ENCODE measurements around the gene RBPJL.

The RBPJL gene

GRCh38 chr20:45299786-45300185 is 6.9 kb upstream of the RBPJL start:
- TF ChIP-seq EZH2phosphoT487 (conservative IDR thresholded peaks at IDR 0.05; ENCODE audit: low read length) (no peak), CTCF (IDR thresholded peaks at IDR 0.05; ENCODE audit: insufficient read depth, low read length, poor library complexity, severe bottlenecking) (no peak)
- Histone ChIP-seq H3K4me3 (ENCODE audit: insufficient read depth, low read length, poor library complexity, severe bottlenecking) (no peak overlapping the region), H3K9me3 (ENCODE audit: insufficient read depth, low read length) (no peaks in the 10 kb centered on the region), H3K27ac (ENCODE audit: low read depth, low read length) (no peak overlapping the region), H3K4me2 (ENCODE audit: low read depth, low read length, poor library complexity, severe bottlenecking) (no peak overlapping the region), H3K79me2 (ENCODE audit: insufficient read depth, low read length) (no peaks in the 10 kb centered on the region), H3K36me3 (ENCODE audit: low read length) (no peaks in the 10 kb centered on the region), H4K20me1 (ENCODE audit: low read depth, low read length) (no peaks in the 10 kb centered on the region), H3K9ac (ENCODE audit: low read length) (no peak overlapping the region), H3K27me3 (ENCODE audit: low read length) (no peaks in the 10 kb centered on the region), H3F3A (ENCODE audit: insufficient read depth) (no peaks in the 10 kb centered on the region), H3K9me2 (replicated peaks; ENCODE audit: insufficient read depth, low read length) (no peaks in the 10 kb centered on the region), H2AFZ (ENCODE audit: low read depth, low read length, severe bottlenecking) (no peak overlapping the region)

DNA sequence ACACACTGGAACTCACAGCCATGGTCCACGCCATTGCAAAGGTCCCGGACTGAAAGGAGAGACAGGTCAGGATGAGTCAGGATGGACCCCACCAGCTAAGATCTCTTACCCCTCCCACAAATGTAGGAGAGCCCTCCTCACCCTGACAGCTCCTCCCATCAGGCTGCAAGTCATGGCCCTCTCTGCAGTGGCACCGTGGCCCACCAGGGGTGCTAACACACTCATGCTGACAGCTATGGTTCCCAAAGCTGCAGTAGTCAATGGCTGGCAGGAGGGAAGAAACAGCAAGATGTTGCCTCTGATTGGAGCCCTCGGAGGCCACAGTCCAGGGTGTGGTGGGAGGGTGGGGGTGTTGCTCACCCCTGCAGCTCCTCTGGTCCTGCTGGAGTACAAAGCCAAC is 5.7 kb upstream of the RBPJL start:
- no peak overlapping the region for H3K4me2 ChIP-seq (ENCODE audit: low read depth, low read length, poor library complexity, severe bottlenecking)
- TF ChIP-seq CTCF (IDR thresholded peaks at IDR 0.05; ENCODE audit: insufficient read depth, low read length, poor library complexity, severe bottlenecking) (peak; percentile 25), EZH2phosphoT487 (conservative IDR thresholded peaks at IDR 0.05; ENCODE audit: low read length) (no peak)
- no peaks in the 10 kb centered on the region for H3K36me3 ChIP-seq (ENCODE audit: low read length)
- no peak overlapping the region for H2AFZ ChIP-seq (ENCODE audit: low read depth, low read length, severe bottlenecking)
- no peak overlapping the region for H3K27ac ChIP-seq (ENCODE audit: low read depth, low read length)
- H3K9ac ChIP-seq (ENCODE audit: low read length): no peak overlapping the region
- H3K4me3 ChIP-seq (ENCODE audit: insufficient read depth, low read length, poor library complexity, severe bottlenecking): no peak overlapping the region
- H3K9me2 ChIP-seq (replicated peaks; ENCODE audit: insufficient read depth, low read length): no peaks in the 10 kb centered on the region
- H3K79me2 ChIP-seq (ENCODE audit: insufficient read depth, low read length): no peaks in the 10 kb centered on the region
- H3K9me3 ChIP-seq (ENCODE audit: insufficient read depth, low read length): no peaks in the 10 kb centered on the region
- H4K20me1 ChIP-seq (ENCODE audit: low read depth, low read length): no peaks in the 10 kb centered on the region
- no peaks in the 10 kb centered on the region for H3K27me3 ChIP-seq (ENCODE audit: low read length)
- no peaks in the 10 kb centered on the region for H3F3A ChIP-seq (ENCODE audit: insufficient read depth)

DNA sequence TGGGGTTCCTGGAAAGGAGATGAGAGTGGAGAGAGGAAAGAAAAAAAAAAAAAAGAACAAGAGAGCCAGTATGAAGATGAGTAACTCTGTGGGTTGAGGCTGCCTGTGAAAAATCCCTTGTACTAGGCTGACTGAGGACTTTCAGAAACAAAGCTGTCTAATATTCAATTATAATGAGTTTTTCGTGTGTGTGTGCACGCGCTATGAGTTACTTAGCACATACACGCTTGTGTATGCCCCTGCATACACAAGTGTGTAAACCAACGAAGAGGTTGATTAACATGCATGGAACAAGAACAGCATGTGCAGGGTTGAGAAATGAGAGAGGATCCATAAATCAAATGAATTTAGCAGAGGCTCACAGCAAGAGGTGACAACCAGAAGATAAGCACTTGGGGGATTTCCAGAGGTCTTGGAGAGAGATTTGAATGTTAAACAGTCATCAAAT is 4.8 kb upstream of the RBPJL start:
- no peaks in the 10 kb centered on the region for H3K27me3 ChIP-seq (ENCODE audit: low read length)

More for the DNA sequence above, 4.8 kb upstream of the RBPJL start:
- Histone ChIP-seq H3K79me2 (ENCODE audit: insufficient read depth, low read length) (no peaks in the 10 kb centered on the region), H3K36me3 (ENCODE audit: low read length) (no peaks in the 10 kb centered on the region), H2AFZ (ENCODE audit: low read depth, low read length, severe bottlenecking) (no peak overlapping the region), H3K9me2 (replicated peaks; ENCODE audit: insufficient read depth, low read length) (no peaks in the 10 kb centered on the region), H4K20me1 (ENCODE audit: low read depth, low read length) (no peaks in the 10 kb centered on the region), H3K4me3 (ENCODE audit: insufficient read depth, low read length, poor library complexity, severe bottlenecking) (no peak overlapping the region), H3K9ac (ENCODE audit: low read length) (no peak overlapping the region), H3K9me3 (ENCODE audit: insufficient read depth, low read length) (no peaks in the 10 kb centered on the region), H3F3A (ENCODE audit: insufficient read depth) (no peaks in the 10 kb centered on the region), H3K27ac (ENCODE audit: low read depth, low read length) (no peak overlapping the region), H3K4me2 (ENCODE audit: low read depth, low read length, poor library complexity, severe bottlenecking) (no peak overlapping the region)
- TF ChIP-seq EZH2phosphoT487 (conservative IDR thresholded peaks at IDR 0.05; ENCODE audit: low read length): no peak
- TF ChIP-seq CTCF (IDR thresholded peaks at IDR 0.05; ENCODE audit: insufficient read depth, low read length, poor library complexity, severe bottlenecking): no peak
